PC-9 (cell line): ENCODE data around the gene PTH.

Source experiments
- CTCF ChIP-seq: fragments of 200-600 bp; sonication (generic); conservative IDR thresholded peaks from 2 replicates; pipeline ENCODE4 v1.6.1; 2017; ENCODE audit warnings: mixed run types, antibody characterized with exemption, mild to moderate bottlenecking, moderate library complexity
- EZH2 ChIP-seq: fragments of 200-600 bp; sonication (generic); IDR thresholded peaks from 2 replicates; pipeline ENCODE4 v1.8.0; 2017; ENCODE audit warnings: antibody characterized with exemption, low read depth

GRCh38 chr11:13487661-13488030, 8.2 kb downstream of the PTH start:
- TF ChIP-seq CTCF (peak; percentile 30; the same call in 1 of the 2 replicates), EZH2 (no peak)
